KOPT-K1 (cell line): ENCODE results near the gene AKAP6.

Experiments
- H3K27ac ChIP-seq: fragments of 200-600 bp; sonication (generic); 2 replicates; pipeline ENCODE4 v1.5.1; 2016; ENCODE audit warnings: antibody characterized with exemption, mild to moderate bottlenecking, low read depth, low read length; ENCODE audit not compliant: poor library complexity, severe bottlenecking
- H3K36me3 ChIP-seq: fragments of 200-600 bp; sonication (generic); 2 replicates; pipeline ENCODE4 v1.5.1; 2017; ENCODE audit warnings: antibody characterized with exemption, mild to moderate bottlenecking, low read length, moderate library complexity; ENCODE audit not compliant: insufficient read depth
- H3K9me3 ChIP-seq: fragments of 200-600 bp; sonication (generic); 2 replicates; pipeline ENCODE4 v1.5.1; 2017; ENCODE audit warnings: antibody characterized with exemption, low read length, mild to moderate bottlenecking; ENCODE audit not compliant: insufficient read depth, poor library complexity, severe bottlenecking

The AKAP6 gene

GRCh38 chr14:32404784-32405573, 75.9 kb downstream of the AKAP6 start:
- H3K27ac ChIP-seq: no peak overlapping the region
- no peaks in the 10 kb centered on the region for H3K36me3 ChIP-seq
- H3K9me3 ChIP-seq: no peaks in the 10 kb centered on the region

- Histone ChIP-seq H3K9me3 (no peaks in the 10 kb centered on the region), H3K27ac (no peak overlapping the region), H3K36me3 (no peaks in the 10 kb centered on the region)
These were observed 76.8 kb downstream of the AKAP6 start for GRCh38 chr14:32405856-32406255.

GRCh38 chr14:32407130-32407529, 78.0 kb downstream of the AKAP6 start:
- Histone ChIP-seq H3K27ac (no peak overlapping the region), H3K9me3 (no peaks in the 10 kb centered on the region), H3K36me3 (no peaks in the 10 kb centered on the region)

- no peaks in the 10 kb centered on the region for H3K9me3 ChIP-seq
- no peak overlapping the region for H3K27ac ChIP-seq
- H3K36me3 ChIP-seq: no peaks in the 10 kb centered on the region
These were observed 78.9 kb downstream of the AKAP6 start for GRCh38 chr14:32408018-32408417.

- no peaks in the 10 kb centered on the region for H3K36me3 ChIP-seq
- H3K27ac ChIP-seq: no peak overlapping the region
- no peaks in the 10 kb centered on the region for H3K9me3 ChIP-seq
These were observed 83.0 kb downstream of the AKAP6 start for GRCh38 chr14:32412103-32412502.

- H3K27ac ChIP-seq: no peak overlapping the region
- no peaks in the 10 kb centered on the region for H3K36me3 ChIP-seq
These were observed 83.4 kb downstream of the AKAP6 start for GRCh38 chr14:32412532-32412931.

GRCh38 chr14:32413967-32414640, 85.0 kb downstream of the AKAP6 start:
- Histone ChIP-seq H3K36me3 (no peaks in the 10 kb centered on the region), H3K9me3 (no peaks in the 10 kb centered on the region), H3K27ac (no peak overlapping the region)

More at GRCh38 chr14:32412532-32412931, 83.4 kb downstream of the AKAP6 start:
- H3K9me3 ChIP-seq: no peaks in the 10 kb centered on the region

GRCh38 chr14:32414808-32415255, 85.7 kb downstream of the AKAP6 start:
- Histone ChIP-seq H3K9me3 (no peaks in the 10 kb centered on the region), H3K27ac (no peak overlapping the region), H3K36me3 (no peaks in the 10 kb centered on the region)

GRCh38 chr14:32417956-32418552, 89.0 kb downstream of the AKAP6 start:
- H3K27ac ChIP-seq: no peak overlapping the region

GRCh38 chr14:32419429-32419828, 90.3 kb downstream of the AKAP6 start:
- peaks cover 14% of the 10 kb centered on the region for H3K9me3 ChIP-seq
- H3K36me3 ChIP-seq: no peaks in the 10 kb centered on the region
- H3K27ac ChIP-seq: no peak overlapping the region

More at GRCh38 chr14:32417956-32418552, 89.0 kb downstream of the AKAP6 start:
- H3K9me3 ChIP-seq: peaks cover 13% of the 10 kb centered on the region
- H3K36me3 ChIP-seq: no peaks in the 10 kb centered on the region

- H3K27ac ChIP-seq: no peak overlapping the region
- H3K36me3 ChIP-seq: no peaks in the 10 kb centered on the region
- H3K9me3 ChIP-seq: peaks cover 14% of the 10 kb centered on the region
These were observed 92.7 kb downstream of the AKAP6 start for GRCh38 chr14:32421781-32422180.

GRCh38 chr14:32422440-32422839, 93.3 kb downstream of the AKAP6 start:
- no peaks in the 10 kb centered on the region for H3K36me3 ChIP-seq
- H3K9me3 ChIP-seq: peaks cover 14% of the 10 kb centered on the region
- H3K27ac ChIP-seq: no peak overlapping the region

- H3K36me3 ChIP-seq: no peaks in the 10 kb centered on the region
These were observed 96.9 kb downstream of the AKAP6 start for GRCh38 chr14:32426028-32426427.

GRCh38 chr14:32426586-32427388, 97.7 kb downstream of the AKAP6 start:
- H3K9me3 ChIP-seq: peaks cover 14% of the 10 kb centered on the region
- H3K36me3 ChIP-seq: no peaks in the 10 kb centered on the region
- no peak overlapping the region for H3K27ac ChIP-seq

More at GRCh38 chr14:32426028-32426427, 96.9 kb downstream of the AKAP6 start:
- Histone ChIP-seq H3K9me3 (peaks cover 14% of the 10 kb centered on the region), H3K27ac (no peak overlapping the region)
